DND-41 (cell line): ENCODE measurements around the gene SLC29A2.

Experiments
- ATAC-seq: fragments of 200-7000 bp; cut with Tn5 transposase; 3 replicates; pipeline ENCODE4 v1.9.1; 2021; ENCODE audit warnings: low read depth; ENCODE audit not compliant: insufficient read depth
- DNase-seq: peaks from one replicate; pipeline ENCODE4 v3.0.0-alpha.2; 2020
- H2AFZ ChIP-seq: 2 replicates; pipeline ENCODE4 v1.6.0; 2012; ENCODE audit warnings: low read depth, low read length
- H3K27ac ChIP-seq: 2 replicates; pipeline ENCODE4 v1.5.1; 2012; ENCODE audit warnings: low read length, inconsistent platforms
- H3K27me3 ChIP-seq: fragments of 200-600 bp; sonication (generic); 2 replicates; pipeline ENCODE4 v1.6.0; 2012; ENCODE audit warnings: low read length, mild to moderate bottlenecking, inconsistent platforms; ENCODE audit not compliant: insufficient read depth, poor library complexity
- H3K36me3 ChIP-seq: 2 replicates; pipeline ENCODE4 v1.5.1; 2012; ENCODE audit warnings: low read length, inconsistent platforms; ENCODE audit not compliant: insufficient read depth
- H3K4me1 ChIP-seq: 2 replicates; pipeline ENCODE4 v1.5.1; 2012; ENCODE audit warnings: mild to moderate bottlenecking, low read length; ENCODE audit not compliant: insufficient read depth
- H3K4me2 ChIP-seq: 2 replicates; pipeline ENCODE4 v1.6.0; 2012; ENCODE audit warnings: mild to moderate bottlenecking, moderate library complexity, low read length, inconsistent platforms; ENCODE audit not compliant: insufficient read depth
- H3K4me3 ChIP-seq, 2 experiments: fragments of 200-600 bp in 1 of 2; shearing (Covaris generic) in 1 of 2; 2 replicates each; pipeline ENCODE4 v1.5.1; 2012 to 2016; ENCODE audit warnings: inconsistent platforms in 2 of 2, low read length in 2 of 2, mild to moderate bottlenecking in 2 of 2, low read depth in 1 of 2, moderate library complexity in 1 of 2
- H3K79me2 ChIP-seq: 2 replicates; pipeline ENCODE4 v1.6.0; 2012; ENCODE audit warnings: low read length, inconsistent platforms; ENCODE audit not compliant: insufficient read depth
- H3K9ac ChIP-seq: 2 replicates; pipeline ENCODE4 v1.6.0; 2012; ENCODE audit warnings: low read depth, mild to moderate bottlenecking, inconsistent platforms, low read length, moderate library complexity
- H3K9me3 ChIP-seq: 2 replicates; pipeline ENCODE4 v1.5.1; 2012; ENCODE audit warnings: low read length, moderate library complexity, mild to moderate bottlenecking, inconsistent platforms; ENCODE audit not compliant: insufficient read depth, severe bottlenecking
- H4K20me1 ChIP-seq: 2 replicates; pipeline ENCODE4 v1.6.0; 2012; ENCODE audit warnings: low read length; ENCODE audit not compliant: insufficient read depth
- CTCF ChIP-seq: IDR thresholded peaks from 2 replicates; pipeline ENCODE4 v1.5.1; 2012; ENCODE audit warnings: borderline replicate concordance, low read length, moderate library complexity, mild to moderate bottlenecking; ENCODE audit not compliant: poor library complexity, severe bottlenecking; ENCODE audit errors: extremely low read depth
- EZH2 ChIP-seq: IDR thresholded peaks from 3 replicates; pipeline ENCODE4 v1.6.1; 2012; ENCODE audit warnings: borderline replicate concordance, low read depth, mild to moderate bottlenecking, moderate library complexity, low read length, inconsistent platforms; ENCODE audit not compliant: severe bottlenecking

SLC29A2 gene

GRCh38 chr11:66334605-66335442 is 36.7 kb downstream of the SLC29A2 start:
- no peak overlapping the region for H3K9ac ChIP-seq
- TF ChIP-seq CTCF, result no peak
- TF ChIP-seq EZH2, result no peak
- H3K4me2 ChIP-seq, result no peak overlapping the region
- no peak overlapping the region for H3K4me3 ChIP-seq
- ATAC-seq (no peak), DNase-seq (no peak)
- no peaks in the 10 kb centered on the region for H3K79me2 ChIP-seq
- peaks cover 11% of the 10 kb centered on the region; the same call in 1 of the 2 replicates for H4K20me1 ChIP-seq
- H3K27ac ChIP-seq, result no peak overlapping the region
- no peaks in the 10 kb centered on the region for H3K9me3 ChIP-seq
- peaks cover 31% of the 10 kb centered on the region for H3K36me3 ChIP-seq
- H3K27me3 ChIP-seq, result no peaks in the 10 kb centered on the region
- H3K4me1 ChIP-seq, result no peaks in the 10 kb centered on the region
- no peak overlapping the region for H2AFZ ChIP-seq

- Histone ChIP-seq H3K9me3 (no peaks in the 10 kb centered on the region), H3K9ac (no peak overlapping the region), H2AFZ (no peak overlapping the region), H3K4me2 (no peak overlapping the region), H3K27me3 (no peaks in the 10 kb centered on the region), H3K27ac (no peak overlapping the region), H3K4me1 (no peaks in the 10 kb centered on the region), H3K36me3 (peaks cover 24% of the 10 kb centered on the region), H4K20me1 (peaks cover 11% of the 10 kb centered on the region; the same call in 1 of the 2 replicates), H3K79me2 (no peaks in the 10 kb centered on the region), H3K4me3 (no peak overlapping the region)
- TF ChIP-seq EZH2, result no peak
- no peak for TF ChIP-seq CTCF
- ATAC-seq (no peak), DNase-seq (no peak)
These were observed 37.5 kb downstream of the SLC29A2 start for GRCh38 chr11:66333896-66334604.

GRCh38 chr11:66333220-66333877 is 38.2 kb downstream of the SLC29A2 start:
- H3K9me3 ChIP-seq, result no peaks in the 10 kb centered on the region
- H3K4me1 ChIP-seq, result peaks cover 4% of the 10 kb centered on the region
- DNase-seq (no peak), ATAC-seq (no peak)
- H2AFZ ChIP-seq, result no peak overlapping the region
- H3K4me2 ChIP-seq, result no peak overlapping the region
- H3K4me3 ChIP-seq, result no peak overlapping the region
- H3K36me3 ChIP-seq, result peaks cover 17% of the 10 kb centered on the region
- peaks cover 6% of the 10 kb centered on the region; the same call in 1 of the 2 replicates for H4K20me1 ChIP-seq
- no peak overlapping the region for H3K9ac ChIP-seq
- H3K79me2 ChIP-seq, result no peaks in the 10 kb centered on the region
- no peak overlapping the region for H3K27ac ChIP-seq
- TF ChIP-seq EZH2, result no peak
- TF ChIP-seq CTCF, result no peak
- no peaks in the 10 kb centered on the region for H3K27me3 ChIP-seq
